IMR-90 (cell line): Measurements from ENCODE around the gene BCCIP. TPM values are rescaled to one million over a fixed set of nuclear protein-coding genes. Genes with fewer than 3 reads are reported as not detected.
A peak's percentile ranks its signal among the peaks of the same experiment; 100 is the strongest.

Experiments used
- ATAC-seq: fragments of 200-7000 bp; cut with Tn5 transposase; 2 replicates; pipeline ENCODE4 v1.9.1; 2020; ENCODE audit warnings: low read depth, mild to moderate bottlenecking, moderate library complexity
- BruUV-seq: library from RNA; stranded (reverse); fragments of 400-500 nt; replicated peaks from 2 replicates; lab custom pipeline; 2021; lab: Mats Ljungman, UMichigan
- CTCF ChIA-PET: fragments of 300-600 bp; formaldehyde crosslinking; extraction: SDS; loops from one replicate; lab custom pipeline; 2021; ENCODE audit warnings: antibody characterized with exemption; lab: Yijun Ruan, JAX
- POLR2A ChIA-PET: fragments of 300-600 bp; sonication (Branson Sonifier 250); formaldehyde crosslinking; loops from one replicate; lab custom pipeline; 2022; ENCODE audit warnings: antibody characterized with exemption; ENCODE audit not compliant: unreplicated experiment; lab: Charles Lee
- DNase-seq: peaks from one replicate; pipeline ENCODE4 v3.0.0; 2013
- H2AFZ ChIP-seq: replicated peaks from 2 replicates; pipeline ENCODE3; 2013; ENCODE audit warnings: low read length, mild to moderate bottlenecking; ENCODE audit not compliant: poor library complexity
- H2AK5ac ChIP-seq: 2 replicates; pipeline ENCODE4 v1.6.1; 2013; ENCODE audit warnings: low read depth, low read length, inconsistent platforms
- H2AK9ac ChIP-seq: replicated peaks from 2 replicates; pipeline ENCODE3; 2013; ENCODE audit warnings: mild to moderate bottlenecking, low read depth, low read length, moderate library complexity; ENCODE audit not compliant: poor library complexity
- H2BK120ac ChIP-seq: 2 replicates; pipeline ENCODE4 v1.6.1; 2013; ENCODE audit warnings: low read depth, low read length, inconsistent platforms
- H2BK15ac ChIP-seq: 3 replicates; pipeline ENCODE4 v1.6.1; 2013; ENCODE audit warnings: low read depth, low read length, inconsistent platforms
- H2BK20ac ChIP-seq: 2 replicates; pipeline ENCODE4 v1.6.1; 2013; ENCODE audit warnings: low read depth, mild to moderate bottlenecking, inconsistent platforms, low read length, moderate library complexity
- H2BK5ac ChIP-seq: 2 replicates; pipeline ENCODE4 v1.6.1; 2013; ENCODE audit warnings: mild to moderate bottlenecking, low read depth, low read length, inconsistent platforms; ENCODE audit not compliant: poor library complexity, severe bottlenecking
- H3K14ac ChIP-seq: replicated peaks from 2 replicates; pipeline ENCODE4 v1.6.1; 2013; ENCODE audit warnings: low read depth, low read length, inconsistent platforms
- H3K18ac ChIP-seq: 2 replicates; pipeline ENCODE4 v1.6.1; 2013; ENCODE audit warnings: low read depth, low read length, control low read depth
- H3K23ac ChIP-seq: 2 replicates; pipeline ENCODE4 v1.6.1; 2013; ENCODE audit warnings: low read depth, low read length, inconsistent platforms
- H3K27ac ChIP-seq: 2 replicates; pipeline ENCODE4 v1.5.1; 2013; ENCODE audit warnings: mild to moderate bottlenecking, control low read depth, low read length; ENCODE audit not compliant: insufficient read depth
- H3K27me3 ChIP-seq: 2 replicates; pipeline ENCODE4 v1.6.1; 2013; ENCODE audit warnings: low read length; ENCODE audit not compliant: control insufficient read depth, insufficient read depth
- H3K36me3 ChIP-seq: 2 replicates; pipeline ENCODE4 v1.6.1; 2013; ENCODE audit warnings: low read length, mixed read lengths; ENCODE audit not compliant: control insufficient read depth, insufficient read depth
- H3K4ac ChIP-seq: 2 replicates; pipeline ENCODE4 v1.6.1; 2013; ENCODE audit warnings: low read depth, low read length, inconsistent platforms
- H3K4me1 ChIP-seq: 2 replicates; pipeline ENCODE4 v1.6.1; 2013; ENCODE audit warnings: low read length, mixed read lengths; ENCODE audit not compliant: control insufficient read depth, insufficient read depth
- H3K4me2 ChIP-seq: 2 replicates; pipeline ENCODE4 v1.6.1; 2013; ENCODE audit warnings: low read depth, mild to moderate bottlenecking, control low read depth, low read length, moderate library complexity
- H3K4me3 ChIP-seq: 2 replicates; pipeline ENCODE4 v1.5.1; 2013; ENCODE audit warnings: low read depth, mild to moderate bottlenecking, control low read depth, low read length, moderate library complexity; ENCODE audit not compliant: insufficient read depth
- H3K56ac ChIP-seq: 2 replicates; pipeline ENCODE4 v1.6.1; 2013; ENCODE audit warnings: low read length, inconsistent platforms; ENCODE audit not compliant: insufficient read depth; ENCODE audit errors: extremely low read depth
- H3K79me1 ChIP-seq, 2 experiments: 2 replicates each; pipeline ENCODE4 v1.6.1; 2013; ENCODE audit warnings: low read length in 2 of 2, inconsistent platforms in 1 of 2, low read depth in 1 of 2
- H3K9ac ChIP-seq: 2 replicates; pipeline ENCODE4 v1.6.1; 2013; ENCODE audit warnings: low read depth, low read length, control low read depth
- H3K9me1 ChIP-seq: 2 replicates; pipeline ENCODE4 v1.6.1; 2013; ENCODE audit warnings: low read length, inconsistent platforms; ENCODE audit not compliant: insufficient read depth
- H3K9me3 ChIP-seq: 2 replicates; pipeline ENCODE4 v1.6.1; 2013; ENCODE audit warnings: low read length; ENCODE audit not compliant: control insufficient read depth, insufficient read depth
- H4K20me1 ChIP-seq: 2 replicates; pipeline ENCODE4 v1.6.1; 2013; ENCODE audit warnings: low read length, inconsistent platforms; ENCODE audit not compliant: insufficient read depth
- H4K5ac ChIP-seq: 2 replicates; pipeline ENCODE4 v1.6.1; 2013; ENCODE audit warnings: mild to moderate bottlenecking, low read depth, low read length, control low read depth
- H4K8ac ChIP-seq, 2 experiments: 2 replicates each; pipeline ENCODE4 v1.6.1; 2013; ENCODE audit warnings: low read depth in 2 of 2, low read length in 2 of 2, control low read depth in 1 of 2, inconsistent platforms in 1 of 2
- H4K91ac ChIP-seq: 2 replicates; pipeline ENCODE4 v1.6.1; 2013; ENCODE audit warnings: low read depth, low read length, inconsistent platforms; ENCODE audit not compliant: insufficient read depth
- CEBPB ChIP-seq: IDR thresholded peaks from 2 replicates; pipeline ENCODE4 v1.6.1; 2012; ENCODE audit warnings: low read depth, low read length, improper control_type of control experiment
- MAZ ChIP-seq: IDR thresholded peaks from 2 replicates; pipeline ENCODE4 v1.6.1; 2012; ENCODE audit warnings: low read depth, mild to moderate bottlenecking, low read length, improper control_type of control experiment, moderate library complexity, borderline replicate concordance
- SMC3 ChIP-seq: fragments of 150-350 bp; IDR thresholded peaks from 2 replicates; pipeline ENCODE4 v1.6.1; 2016; ENCODE audit warnings: low read depth, mild to moderate bottlenecking, antibody characterized with exemption, low read length, moderate library complexity
- WGBS, 2 experiments: methylation state at CpG; one replicate each; pipeline versions ENCODE4 v1.1.5 to v1.1.7; 2013; ENCODE audit warnings: missing lambda C conversion rate in 2 of 2; ENCODE audit not compliant: insufficient read length in 1 of 2; ENCODE audit errors: extremely low coverage in 2 of 2; 5-methylcytosine and 5-hydroxymethylcytosine counted together
- dilution Hi-C: fragments of 300-500 bp; cut with HindIII; formaldehyde crosslinking; loops from one replicate; pipeline ENCODE4 v1.14.3; 2018; ENCODE audit warnings: low sequenced_read_pairs; ENCODE audit not compliant: unreplicated experiment
- in situ Hi-C: fragments of 300-500 bp; cut with MboI; formaldehyde crosslinking; loops from 3 replicates; pipeline ENCODE4 v1.14.3; 2019; ENCODE audit warnings: low sequenced_read_pairs, inconsistent platforms, mixed read lengths
- intact Hi-C: fragments of 100-400 bp; cut with micrococcal nuclease; formaldehyde crosslinking; loops from 2 replicates; pipeline ENCODE4 v1.10.0; 2022
- polyA plus RNA-seq, 3 experiments: library from polyadenylated mRNA; depleted of rRNA; stranded (reverse); fragments of >200 nt; gene quantifications; 2 replicates each; pipeline ENCODE4 v1.2.3, GENCODE V29; 2012; ENCODE audit warnings: low replicate concordance in 1 of 3
- total RNA-seq: library from RNA; depleted of rRNA; stranded (reverse); fragments of >200 nt; gene quantifications from 2 replicates; pipeline ENCODE4 v1.2.3, GENCODE V29; 2012
- TF ChIP-seq, protein P1 (sequence below): fragments of 150-350 bp; IDR thresholded peaks from 2 replicates; pipeline ENCODE4 v1.6.1; 2017; ENCODE audit warnings: mild to moderate bottlenecking, antibody characterized with exemption, low read length, low read depth
- TF ChIP-seq, protein P2 (sequence below): fragments of 150-350 bp; IDR thresholded peaks from 2 replicates; pipeline ENCODE4 v1.6.1; 2016; ENCODE audit warnings: low read depth, mild to moderate bottlenecking, low read length, moderate library complexity, borderline replicate concordance

The BCCIP gene
- total and polyA plus RNA-seq, 2 of the 4 experiments (the other 2 are of a cell fraction): 31.9 to 49.2 TPM

DNA sequence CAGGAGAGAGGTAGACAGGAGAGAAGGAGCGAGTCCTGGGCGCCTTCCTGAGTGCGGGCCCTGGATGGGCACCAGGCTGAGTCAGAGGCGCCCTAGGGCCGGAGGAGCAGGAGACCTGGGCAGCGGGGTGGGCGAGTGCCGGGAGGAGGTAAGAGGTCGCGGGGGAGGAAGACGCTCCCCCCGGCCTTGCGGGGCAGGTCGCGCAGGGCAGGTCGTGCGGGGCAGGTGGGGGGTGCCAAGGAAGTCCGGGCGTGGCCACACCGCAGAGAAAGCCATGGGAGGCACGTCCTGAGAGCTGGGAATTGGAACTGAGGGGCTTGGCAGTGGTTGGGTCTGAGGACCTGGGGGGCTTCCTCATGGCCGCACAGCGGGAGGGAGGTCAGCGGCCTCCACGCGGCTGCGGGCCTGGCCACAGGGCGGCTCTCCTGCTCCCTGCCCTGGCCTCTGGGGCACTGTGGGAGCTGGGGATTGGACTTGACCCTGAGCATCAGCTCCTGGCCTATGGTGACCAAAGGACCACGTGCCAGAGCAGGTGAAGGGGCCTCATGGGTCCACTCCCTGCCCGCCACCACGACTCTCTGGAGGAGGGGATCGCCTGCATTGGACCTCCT is 48.7 kb upstream of the BCCIP start:
- no peak overlapping the region for H2BK20ac ChIP-seq
- no peak overlapping the region for H4K5ac ChIP-seq
- no peak overlapping the region for H3K9ac ChIP-seq
- no peak overlapping the region for H3K4me2 ChIP-seq
- no peak overlapping the region for H4K91ac ChIP-seq
- no peak overlapping the region for H3K14ac ChIP-seq
- intact Hi-C loops: no loop called here
- dilution Hi-C loops: no loop called here
- no peaks in the 10 kb centered on the region for H3K36me3 ChIP-seq
- no peaks in the 10 kb centered on the region for H3K9me1 ChIP-seq
- H2AK5ac ChIP-seq: no peak overlapping the region
- TF ChIP-seq, protein P1, sequence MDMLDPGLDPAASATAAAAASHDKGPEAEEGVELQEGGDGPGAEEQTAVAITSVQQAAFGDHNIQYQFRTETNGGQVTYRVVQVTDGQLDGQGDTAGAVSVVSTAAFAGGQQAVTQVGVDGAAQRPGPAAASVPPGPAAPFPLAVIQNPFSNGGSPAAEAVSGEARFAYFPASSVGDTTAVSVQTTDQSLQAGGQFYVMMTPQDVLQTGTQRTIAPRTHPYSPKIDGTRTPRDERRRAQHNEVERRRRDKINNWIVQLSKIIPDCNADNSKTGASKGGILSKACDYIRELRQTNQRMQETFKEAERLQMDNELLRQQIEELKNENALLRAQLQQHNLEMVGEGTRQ: no peak
- TF ChIP-seq, protein P2, sequence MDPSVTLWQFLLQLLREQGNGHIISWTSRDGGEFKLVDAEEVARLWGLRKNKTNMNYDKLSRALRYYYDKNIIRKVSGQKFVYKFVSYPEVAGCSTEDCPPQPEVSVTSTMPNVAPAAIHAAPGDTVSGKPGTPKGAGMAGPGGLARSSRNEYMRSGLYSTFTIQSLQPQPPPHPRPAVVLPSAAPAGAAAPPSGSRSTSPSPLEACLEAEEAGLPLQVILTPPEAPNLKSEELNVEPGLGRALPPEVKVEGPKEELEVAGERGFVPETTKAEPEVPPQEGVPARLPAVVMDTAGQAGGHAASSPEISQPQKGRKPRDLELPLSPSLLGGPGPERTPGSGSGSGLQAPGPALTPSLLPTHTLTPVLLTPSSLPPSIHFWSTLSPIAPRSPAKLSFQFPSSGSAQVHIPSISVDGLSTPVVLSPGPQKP: no peak
- TF ChIP-seq SMC3: no peak
- TF ChIP-seq CEBPB: no peak
- TF ChIP-seq MAZ: no peak
- H2AFZ ChIP-seq: peak overlapping the region; percentile 9
- H2AK9ac ChIP-seq: no peak overlapping the region
- ATAC-seq: no peak
- no peak overlapping the region for H3K23ac ChIP-seq
- H3K27me3 ChIP-seq: peaks cover 3% of the 10 kb centered on the region; the same call in 1 of the 2 replicates
- 97% methylated on average over 14 of the region's 32 CpGs; no CpG with 5 or more reads in 1 of the 2 experiments for WGBS, 2 experiments
- H3K4me1 ChIP-seq: no peaks in the 10 kb centered on the region
- H2BK5ac ChIP-seq: no peak overlapping the region
- BruUV-seq: no TSS peak
- no peak overlapping the region for H3K4ac ChIP-seq
- H3K56ac ChIP-seq: no peak overlapping the region
- in situ Hi-C loops: no loop called here
- no peak overlapping the region for H4K8ac ChIP-seq
- ChIA-PET CTCF (no interaction called here), POLR2A (interaction anchor here (0.6 kb wide), 1 partner anchor 689 kb away, joined by 4 read pairs; no protein-coding TSS in a partner anchor)
- H3K18ac ChIP-seq: no peak overlapping the region
- no peaks in the 10 kb centered on the region for H4K20me1 ChIP-seq
- H2BK15ac ChIP-seq: no peak overlapping the region
- no peak for DNase-seq
- H3K79me1 ChIP-seq: no peaks in the 10 kb centered on the region
- no peak overlapping the region for H3K4me3 ChIP-seq
- H3K27ac ChIP-seq: no peak overlapping the region
- no peaks in the 10 kb centered on the region for H3K9me3 ChIP-seq
- no peak overlapping the region for H2BK120ac ChIP-seq
